Measurements from ENCODE around the gene SH3RF3. TPM values are rescaled to one million over a fixed set of nuclear protein-coding genes. Genes with fewer than 3 reads are reported as not detected.

SH3RF3 gene
- total RNA-seq, 2 donors from 2014 or later = 1.3 to 2.5 TPM

DNA sequence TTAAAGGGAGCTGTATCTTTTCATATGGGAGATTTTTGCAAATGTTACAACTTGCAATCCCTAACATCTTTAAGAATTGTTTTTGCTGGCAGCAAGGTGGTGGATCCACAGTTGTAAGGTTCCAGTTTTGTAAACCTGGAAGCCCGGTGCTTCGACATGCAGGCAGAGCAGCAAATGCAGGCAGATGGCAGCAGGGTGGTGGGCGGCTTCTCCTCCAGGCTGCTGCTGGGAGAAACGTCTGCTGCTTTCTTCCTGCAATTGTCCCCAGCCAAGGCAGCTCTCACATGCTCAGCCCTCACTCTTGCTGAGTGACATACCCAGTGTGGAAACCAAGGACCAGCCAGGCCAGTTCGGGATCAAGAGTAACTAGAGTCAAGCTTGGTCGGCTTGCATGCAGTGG is 318.8 kb downstream of the SH3RF3 start:
- intact Hi-C loops (cut with DNase I) = loop anchor here (5.0 kb wide), 1 partner anchor 65 kb away; no protein-coding TSS in a partner anchor
- no peak for DNase-seq
- no peak overlapping the region for H3K27ac ChIP-seq

DNA sequence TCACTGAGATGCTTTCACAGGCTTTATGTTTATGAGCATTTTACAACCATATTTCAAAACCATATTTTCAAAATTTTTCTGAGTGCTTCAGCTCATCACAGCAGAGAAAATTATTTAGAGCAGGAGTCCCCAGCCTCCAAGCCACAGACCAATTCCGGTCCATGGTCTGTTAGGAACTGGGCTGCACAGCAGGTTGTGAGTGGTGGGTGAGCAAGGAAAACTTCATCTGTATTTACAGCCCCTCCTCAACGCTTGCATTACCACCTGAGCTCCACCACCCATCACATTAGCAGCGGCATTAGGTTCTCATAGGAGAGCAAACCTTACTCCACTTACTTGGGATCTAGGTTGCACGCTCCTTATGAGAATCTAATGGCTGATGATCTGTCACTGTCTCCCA is 319.2 kb downstream of the SH3RF3 start:
- no peak for DNase-seq
- intact Hi-C loops (cut with DNase I) = loop anchor here (5.0 kb wide), 1 partner anchor 64 kb away; no protein-coding TSS in a partner anchor
- no peaks in the 10 kb centered on the region for H3K4me1 ChIP-seq

More for the DNA sequence above, 318.8 kb downstream of the SH3RF3 start:
- no peaks in the 10 kb centered on the region for H3K4me1 ChIP-seq
- H3K9me3 ChIP-seq = no peaks in the 10 kb centered on the region
- H3K9ac ChIP-seq (ENCODE audit: low read depth in 2 of 2, low read length in 2 of 2) = no peak overlapping the region
- H3K27me3 ChIP-seq = no peaks in the 10 kb centered on the region
- H3K36me3 ChIP-seq = no peaks in the 10 kb centered on the region
- no peak overlapping the region for H3K4me3 ChIP-seq
- TF ChIP-seq, protein P1, sequence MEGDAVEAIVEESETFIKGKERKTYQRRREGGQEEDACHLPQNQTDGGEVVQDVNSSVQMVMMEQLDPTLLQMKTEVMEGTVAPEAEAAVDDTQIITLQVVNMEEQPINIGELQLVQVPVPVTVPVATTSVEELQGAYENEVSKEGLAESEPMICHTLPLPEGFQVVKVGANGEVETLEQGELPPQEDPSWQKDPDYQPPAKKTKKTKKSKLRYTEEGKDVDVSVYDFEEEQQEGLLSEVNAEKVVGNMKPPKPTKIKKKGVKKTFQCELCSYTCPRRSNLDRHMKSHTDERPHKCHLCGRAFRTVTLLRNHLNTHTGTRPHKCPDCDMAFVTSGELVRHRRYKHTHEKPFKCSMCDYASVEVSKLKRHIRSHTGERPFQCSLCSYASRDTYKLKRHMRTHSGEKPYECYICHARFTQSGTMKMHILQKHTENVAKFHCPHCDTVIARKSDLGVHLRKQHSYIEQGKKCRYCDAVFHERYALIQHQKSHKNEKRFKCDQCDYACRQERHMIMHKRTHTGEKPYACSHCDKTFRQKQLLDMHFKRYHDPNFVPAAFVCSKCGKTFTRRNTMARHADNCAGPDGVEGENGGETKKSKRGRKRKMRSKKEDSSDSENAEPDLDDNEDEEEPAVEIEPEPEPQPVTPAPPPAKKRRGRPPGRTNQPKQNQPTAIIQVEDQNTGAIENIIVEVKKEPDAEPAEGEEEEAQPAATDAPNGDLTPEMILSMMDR (IDR thresholded peaks at IDR 0.05) = no peak

DNA sequence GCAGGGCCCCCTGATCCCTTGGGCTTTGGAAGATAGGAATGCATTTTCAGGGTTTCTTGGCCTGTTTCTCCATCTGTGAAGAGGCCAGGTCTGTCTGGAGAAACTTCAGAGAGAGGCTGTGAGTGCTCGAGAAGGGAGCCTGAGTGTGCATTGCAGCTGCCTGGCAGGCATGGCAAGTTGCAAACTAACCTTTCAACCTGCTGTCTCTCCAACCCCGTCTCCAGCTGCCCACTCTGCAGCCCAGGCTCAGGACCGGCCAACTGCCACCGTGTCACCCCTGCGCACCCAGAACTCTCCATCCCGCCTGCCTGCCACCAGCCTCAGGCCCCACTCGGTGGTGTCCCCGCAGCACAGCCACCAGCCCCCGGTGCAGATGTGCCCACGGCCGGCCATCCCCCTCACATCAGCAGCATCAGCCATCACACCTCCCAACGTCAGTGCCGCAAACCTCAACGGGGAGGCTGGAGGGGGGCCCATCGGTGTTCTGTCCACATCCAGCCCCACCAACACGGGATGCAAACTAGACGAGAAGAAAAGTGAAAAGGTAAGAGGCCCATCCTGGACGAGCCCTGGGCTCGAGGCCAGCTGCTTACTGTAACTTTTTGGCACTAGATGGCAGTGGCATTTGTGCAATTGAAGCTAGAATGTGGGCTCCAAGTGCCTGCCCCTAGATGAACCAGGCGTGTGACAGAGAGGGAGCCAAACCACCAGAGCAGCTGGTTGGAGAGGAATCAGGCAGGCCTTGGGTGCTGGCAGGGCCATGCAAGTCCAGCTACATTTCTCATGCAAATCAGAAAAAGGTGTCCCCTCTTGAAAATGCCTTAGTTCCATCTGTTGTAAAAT is 320.2 kb downstream of the SH3RF3 start:
- Histone ChIP-seq H3K4me3 (no peak overlapping the region), H3K27me3 (no peaks in the 10 kb centered on the region), H3K36me3 (no peaks in the 10 kb centered on the region), H3K9me3 (no peaks in the 10 kb centered on the region), H3K9ac (ENCODE audit: low read depth in 2 of 2, low read length in 2 of 2) (no peak overlapping the region), H3K4me1 (no peaks in the 10 kb centered on the region), H3K27ac (no peak overlapping the region)
- DNase-seq = no peak
- TF ChIP-seq, protein P1 (IDR thresholded peaks at IDR 0.05) = no peak
- intact Hi-C loops (cut with DNase I) = loop anchor here (5.0 kb wide), 1 partner anchor 63 kb away; no protein-coding TSS in a partner anchor

More for the DNA sequence above, 319.2 kb downstream of the SH3RF3 start:
- no peaks in the 10 kb centered on the region for H3K27me3 ChIP-seq
- no peak overlapping the region for H3K27ac ChIP-seq
- H3K36me3 ChIP-seq = no peaks in the 10 kb centered on the region
- no peak overlapping the region for H3K4me3 ChIP-seq
- H3K9me3 ChIP-seq = no peaks in the 10 kb centered on the region
- H3K9ac ChIP-seq (ENCODE audit: low read depth in 2 of 2, low read length in 2 of 2) = no peak overlapping the region
- TF ChIP-seq, protein P1 (IDR thresholded peaks at IDR 0.05) = no peak

DNA sequence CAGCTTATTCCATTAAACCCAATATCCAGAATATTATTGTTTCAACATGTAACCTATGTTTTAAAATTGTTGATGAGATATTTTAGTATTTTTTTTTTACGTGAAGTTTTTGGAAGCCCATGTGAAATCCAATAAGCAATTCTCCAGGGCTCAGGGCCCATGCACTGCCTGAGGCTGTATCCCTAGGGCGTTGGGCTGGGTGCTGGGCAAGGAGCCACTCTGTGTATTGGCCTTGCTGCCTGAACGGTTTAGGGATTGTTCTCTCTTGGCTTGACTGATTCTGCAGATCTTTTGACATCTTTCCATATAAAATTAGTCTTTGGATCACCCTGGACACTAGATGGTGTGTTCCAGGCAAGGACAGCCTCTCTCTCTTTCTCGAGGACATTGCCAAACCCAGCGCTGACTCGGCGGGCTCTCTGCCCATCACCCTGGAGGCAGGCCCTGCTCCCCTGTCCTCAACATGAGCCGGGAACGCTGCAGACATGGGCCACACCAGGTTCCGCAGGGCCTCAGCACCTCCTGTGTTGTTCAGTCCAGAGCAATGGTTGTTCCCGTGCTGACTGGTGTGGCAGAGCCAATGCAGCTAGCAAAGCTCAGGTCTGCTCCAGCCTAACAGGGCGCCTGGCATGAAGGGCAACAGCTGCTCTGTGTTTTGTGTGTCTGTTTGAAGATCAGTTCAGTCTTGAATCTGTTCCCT is 321.7 kb downstream of the SH3RF3 start:
- TF ChIP-seq, protein P1 (IDR thresholded peaks at IDR 0.05) = no peak
- H3K27ac ChIP-seq = no peak overlapping the region
- no peaks in the 10 kb centered on the region for H3K36me3 ChIP-seq
- no peaks in the 10 kb centered on the region for H3K4me1 ChIP-seq
- no peaks in the 10 kb centered on the region for H3K9me3 ChIP-seq
- intact Hi-C loops (cut with DNase I) = no loop called here
- no peak overlapping the region for H3K9ac ChIP-seq (ENCODE audit: low read depth in 2 of 2, low read length in 2 of 2)
- no peak overlapping the region for H3K4me3 ChIP-seq
- no peak for DNase-seq
- no peaks in the 10 kb centered on the region for H3K27me3 ChIP-seq

DNA sequence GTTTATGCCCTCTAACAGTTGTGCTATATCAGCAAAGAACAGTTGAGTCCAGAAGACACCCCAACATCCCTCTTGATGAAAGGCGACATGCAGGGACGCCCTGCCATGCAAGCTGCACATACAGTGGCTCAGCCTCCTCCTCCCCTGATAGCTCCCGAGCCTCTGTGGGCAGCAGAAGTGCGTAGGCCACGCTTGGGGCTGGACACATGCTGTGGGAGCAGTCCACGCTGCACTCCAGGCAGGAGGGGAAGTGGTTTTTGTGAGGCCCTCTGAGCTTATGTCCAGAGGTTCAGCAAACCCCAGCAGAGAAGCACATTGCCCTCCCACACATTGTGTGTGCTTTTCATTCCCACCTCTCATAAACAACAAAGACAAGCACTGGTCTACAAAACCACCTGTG is 322.7 kb downstream of the SH3RF3 start:
- intact Hi-C loops (cut with DNase I) = no loop called here
- no peaks in the 10 kb centered on the region for H3K9me3 ChIP-seq

More for the DNA sequence above, 322.7 kb downstream of the SH3RF3 start:
- Histone ChIP-seq H3K27ac (no peak overlapping the region), H3K27me3 (no peaks in the 10 kb centered on the region), H3K9ac (ENCODE audit: low read depth in 2 of 2, low read length in 2 of 2) (no peak overlapping the region), H3K4me3 (no peak overlapping the region), H3K36me3 (no peaks in the 10 kb centered on the region), H3K4me1 (no peaks in the 10 kb centered on the region)
- TF ChIP-seq, protein P1 (IDR thresholded peaks at IDR 0.05) = no peak
- DNase-seq = no peak
